Glutamatergic neuron (in vitro differentiated cells): ENCODE results near the gene ROR1. TPM values are rescaled to one million over a fixed set of nuclear protein-coding genes. Genes with fewer than 3 reads are reported as not detected.

Experiments
- DNase-seq: peaks from one replicate; pipeline ENCODE4 v3.0.0; 2022
- H3K27ac Mint-ChIP-seq: one replicate; pipeline ENCODE4 v1.8.0; 2020; ENCODE audit warnings: mild to moderate bottlenecking, mixed read lengths, inconsistent platforms; ENCODE audit not compliant: unreplicated experiment
- H3K27me3 Mint-ChIP-seq: one replicate; pipeline ENCODE4 v1.8.0; 2020; ENCODE audit warnings: mild to moderate bottlenecking, moderate library complexity, mixed read lengths, inconsistent platforms; ENCODE audit not compliant: unreplicated experiment
- H3K36me3 Mint-ChIP-seq: one replicate; pipeline ENCODE4 v1.8.0; 2020; ENCODE audit warnings: mild to moderate bottlenecking, mixed read lengths, inconsistent platforms; ENCODE audit not compliant: unreplicated experiment
- H3K4me1 Mint-ChIP-seq: one replicate; pipeline ENCODE4 v1.8.0; 2020; ENCODE audit warnings: mild to moderate bottlenecking, low read depth, mixed read lengths, inconsistent platforms; ENCODE audit not compliant: unreplicated experiment
- H3K4me3 Mint-ChIP-seq: one replicate; pipeline ENCODE4 v1.8.0; 2020; ENCODE audit warnings: mild to moderate bottlenecking, mixed read lengths, inconsistent platforms; ENCODE audit not compliant: unreplicated experiment
- H3K9me3 Mint-ChIP-seq: one replicate; pipeline ENCODE4 v1.8.0; 2020; ENCODE audit warnings: mild to moderate bottlenecking, moderate library complexity, mixed read lengths, inconsistent platforms; ENCODE audit not compliant: unreplicated experiment
- total RNA-seq: library from RNA; stranded (reverse); fragmentation: NEBNext Ultra II Directional; extraction: Animal tissue kit (Norgen Biotek cat#: 25700); gene quantifications from one replicate; pipeline ENCODE4 v1.2.1, GENCODE V29; 2021; ENCODE audit not compliant: unreplicated experiment
- TF ChIP-seq, protein P1 (sequence below): fragments of 200-600 bp; sonication (generic); IDR thresholded peaks from one replicate; pipeline ENCODE4 v1.5.0; 2021; ENCODE audit not compliant: partially characterized antibody, unreplicated experiment

The ROR1 gene
- total RNA-seq, 1 donor from 2014 or later, result 11.3 TPM

DNA sequence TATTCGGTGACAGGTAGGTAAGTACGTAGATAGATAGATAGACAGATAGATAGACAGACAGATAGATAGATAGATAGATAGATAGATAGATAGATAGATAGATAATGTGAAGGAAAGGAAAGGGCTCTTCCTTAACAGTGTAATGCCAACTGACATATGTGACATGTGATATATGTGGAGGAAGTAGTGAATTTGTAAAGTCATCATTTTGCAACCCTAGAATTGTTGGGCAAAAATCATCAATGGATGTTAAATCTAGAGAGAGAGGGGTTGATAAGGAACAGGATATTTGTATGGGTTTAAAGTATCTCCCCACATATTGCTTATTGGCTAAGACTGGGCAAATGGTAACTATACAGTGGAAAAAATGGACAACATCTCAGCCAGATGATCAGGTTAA, 166.6 kb downstream of the ROR1 start:
- peaks cover 6% of the 10 kb centered on the region for H3K27me3 Mint-ChIP-seq
- H3K36me3 Mint-ChIP-seq, result no peaks in the 10 kb centered on the region
- no peaks in the 10 kb centered on the region for H3K9me3 Mint-ChIP-seq
- H3K4me1 Mint-ChIP-seq, result no peaks in the 10 kb centered on the region
- DNase-seq, result no peak
- no peak overlapping the region for H3K4me3 Mint-ChIP-seq
- TF ChIP-seq, protein P1, sequence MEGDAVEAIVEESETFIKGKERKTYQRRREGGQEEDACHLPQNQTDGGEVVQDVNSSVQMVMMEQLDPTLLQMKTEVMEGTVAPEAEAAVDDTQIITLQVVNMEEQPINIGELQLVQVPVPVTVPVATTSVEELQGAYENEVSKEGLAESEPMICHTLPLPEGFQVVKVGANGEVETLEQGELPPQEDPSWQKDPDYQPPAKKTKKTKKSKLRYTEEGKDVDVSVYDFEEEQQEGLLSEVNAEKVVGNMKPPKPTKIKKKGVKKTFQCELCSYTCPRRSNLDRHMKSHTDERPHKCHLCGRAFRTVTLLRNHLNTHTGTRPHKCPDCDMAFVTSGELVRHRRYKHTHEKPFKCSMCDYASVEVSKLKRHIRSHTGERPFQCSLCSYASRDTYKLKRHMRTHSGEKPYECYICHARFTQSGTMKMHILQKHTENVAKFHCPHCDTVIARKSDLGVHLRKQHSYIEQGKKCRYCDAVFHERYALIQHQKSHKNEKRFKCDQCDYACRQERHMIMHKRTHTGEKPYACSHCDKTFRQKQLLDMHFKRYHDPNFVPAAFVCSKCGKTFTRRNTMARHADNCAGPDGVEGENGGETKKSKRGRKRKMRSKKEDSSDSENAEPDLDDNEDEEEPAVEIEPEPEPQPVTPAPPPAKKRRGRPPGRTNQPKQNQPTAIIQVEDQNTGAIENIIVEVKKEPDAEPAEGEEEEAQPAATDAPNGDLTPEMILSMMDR, result no peak
- no peak overlapping the region for H3K27ac Mint-ChIP-seq

DNA sequence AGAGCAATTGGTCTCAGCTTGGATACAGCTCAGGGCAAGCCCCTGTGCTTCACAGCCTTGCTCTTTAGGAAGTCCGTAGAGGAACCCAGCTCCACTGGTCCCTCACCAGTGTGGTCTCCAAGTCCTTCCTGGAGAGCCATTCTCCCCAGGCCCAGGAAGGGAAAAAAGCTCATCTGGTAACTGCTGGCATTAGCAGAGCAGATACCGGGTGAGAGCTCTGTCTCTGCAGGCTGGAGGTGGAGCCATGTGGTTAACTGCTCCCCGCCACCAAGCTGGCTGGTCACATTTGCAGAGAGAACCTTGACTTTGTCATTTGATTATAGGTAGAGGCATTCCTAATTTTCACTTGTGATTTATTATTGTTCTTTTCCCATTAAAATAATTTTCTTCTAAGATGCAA, 169.6 kb downstream of the ROR1 start:
- Mint-ChIP-seq H3K9me3 (no peaks in the 10 kb centered on the region), H3K27ac (no peak overlapping the region), H3K4me1 (no peaks in the 10 kb centered on the region), H3K27me3 (peaks cover 3% of the 10 kb centered on the region), H3K36me3 (no peaks in the 10 kb centered on the region), H3K4me3 (no peak overlapping the region)
- TF ChIP-seq, protein P1, result no peak
- DNase-seq, result no peak

DNA sequence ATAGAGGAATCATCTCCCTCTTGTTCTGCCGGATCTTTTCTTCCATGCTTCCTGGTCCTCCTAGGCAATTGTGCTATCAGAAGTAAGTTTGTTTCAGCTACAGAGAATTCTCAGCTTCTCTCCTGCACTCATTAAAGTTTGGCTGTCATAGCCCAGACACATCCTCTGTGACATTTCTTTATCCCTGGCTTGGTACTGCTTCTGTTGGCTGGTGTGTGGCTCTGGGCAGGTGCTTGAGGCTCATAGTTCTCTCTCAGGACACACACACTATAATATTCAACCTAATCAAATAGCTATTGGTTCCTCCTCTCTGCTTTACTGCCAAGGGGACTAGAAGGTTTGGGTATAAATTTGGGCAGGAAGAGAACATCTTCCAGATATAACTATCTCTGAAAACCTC, 172.1 kb downstream of the ROR1 start:
- H3K27ac Mint-ChIP-seq, result no peak overlapping the region
- H3K27me3 Mint-ChIP-seq, result no peaks in the 10 kb centered on the region
- no peaks in the 10 kb centered on the region for H3K4me1 Mint-ChIP-seq
- no peak for DNase-seq
- H3K36me3 Mint-ChIP-seq, result no peaks in the 10 kb centered on the region
- no peaks in the 10 kb centered on the region for H3K9me3 Mint-ChIP-seq
- TF ChIP-seq, protein P1, result no peak
- no peak overlapping the region for H3K4me3 Mint-ChIP-seq

DNA sequence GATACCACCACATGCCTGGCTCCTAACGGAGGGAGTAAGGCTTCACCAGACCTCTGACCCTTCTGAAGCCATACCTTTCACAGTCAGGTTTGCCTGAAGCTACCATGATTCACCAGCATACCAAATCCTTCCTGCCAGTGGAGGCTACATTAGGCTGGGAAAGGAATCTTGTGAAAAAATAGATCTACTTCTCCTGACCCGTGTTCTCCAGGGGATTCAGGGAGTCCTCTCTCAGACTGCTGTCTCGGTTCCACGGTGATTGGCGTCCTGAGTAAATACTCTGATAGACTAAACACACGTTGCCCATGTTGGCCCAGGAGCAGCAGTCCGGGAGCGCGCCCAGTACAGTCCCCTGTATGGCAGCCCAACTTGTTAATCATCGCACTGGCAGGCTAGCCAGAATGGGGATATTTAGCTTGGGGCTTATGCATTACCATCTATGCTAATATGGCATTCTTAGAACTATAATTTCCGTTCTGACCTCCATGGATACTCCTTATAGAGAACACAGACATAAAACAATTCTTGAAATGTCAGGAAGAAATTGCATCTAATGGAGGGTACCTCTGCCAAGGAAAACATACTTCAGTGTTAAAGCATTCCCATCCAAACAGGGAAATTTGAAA, 173.2 kb downstream of the ROR1 start:
- Mint-ChIP-seq H3K27me3 (no peaks in the 10 kb centered on the region), H3K36me3 (no peaks in the 10 kb centered on the region), H3K4me3 (no peak overlapping the region), H3K27ac (no peak overlapping the region), H3K9me3 (peaks cover under 1% of the 10 kb centered on the region), H3K4me1 (no peaks in the 10 kb centered on the region)
- no peak for DNase-seq
- TF ChIP-seq, protein P1, result no peak

DNA sequence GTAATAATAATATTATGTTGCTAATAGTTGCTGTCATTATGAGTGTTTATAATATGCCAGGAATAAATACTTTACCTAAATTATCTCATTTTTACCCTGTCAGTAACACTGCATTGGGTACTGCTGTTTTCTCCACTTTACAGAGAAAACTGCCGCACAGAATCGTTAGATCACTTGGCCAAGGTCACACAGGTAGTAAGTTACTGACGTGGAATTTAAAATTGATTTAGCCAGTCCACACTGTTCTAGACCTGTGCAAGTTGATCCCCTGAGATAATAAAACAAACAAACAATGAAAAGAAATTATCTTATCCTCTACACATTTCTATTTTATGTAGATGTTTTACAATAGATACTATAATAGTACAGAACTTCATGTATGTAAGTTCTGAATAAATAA, 174.1 kb downstream of the ROR1 start:
- Mint-ChIP-seq H3K4me1 (no peaks in the 10 kb centered on the region), H3K27me3 (no peaks in the 10 kb centered on the region), H3K36me3 (no peaks in the 10 kb centered on the region), H3K27ac (no peak overlapping the region), H3K4me3 (no peak overlapping the region), H3K9me3 (peaks cover 2% of the 10 kb centered on the region)
- TF ChIP-seq, protein P1, result no peak
- DNase-seq, result no peak
